ENCODE results near the gene SLC12A5.

Gene SLC12A5

DNA sequence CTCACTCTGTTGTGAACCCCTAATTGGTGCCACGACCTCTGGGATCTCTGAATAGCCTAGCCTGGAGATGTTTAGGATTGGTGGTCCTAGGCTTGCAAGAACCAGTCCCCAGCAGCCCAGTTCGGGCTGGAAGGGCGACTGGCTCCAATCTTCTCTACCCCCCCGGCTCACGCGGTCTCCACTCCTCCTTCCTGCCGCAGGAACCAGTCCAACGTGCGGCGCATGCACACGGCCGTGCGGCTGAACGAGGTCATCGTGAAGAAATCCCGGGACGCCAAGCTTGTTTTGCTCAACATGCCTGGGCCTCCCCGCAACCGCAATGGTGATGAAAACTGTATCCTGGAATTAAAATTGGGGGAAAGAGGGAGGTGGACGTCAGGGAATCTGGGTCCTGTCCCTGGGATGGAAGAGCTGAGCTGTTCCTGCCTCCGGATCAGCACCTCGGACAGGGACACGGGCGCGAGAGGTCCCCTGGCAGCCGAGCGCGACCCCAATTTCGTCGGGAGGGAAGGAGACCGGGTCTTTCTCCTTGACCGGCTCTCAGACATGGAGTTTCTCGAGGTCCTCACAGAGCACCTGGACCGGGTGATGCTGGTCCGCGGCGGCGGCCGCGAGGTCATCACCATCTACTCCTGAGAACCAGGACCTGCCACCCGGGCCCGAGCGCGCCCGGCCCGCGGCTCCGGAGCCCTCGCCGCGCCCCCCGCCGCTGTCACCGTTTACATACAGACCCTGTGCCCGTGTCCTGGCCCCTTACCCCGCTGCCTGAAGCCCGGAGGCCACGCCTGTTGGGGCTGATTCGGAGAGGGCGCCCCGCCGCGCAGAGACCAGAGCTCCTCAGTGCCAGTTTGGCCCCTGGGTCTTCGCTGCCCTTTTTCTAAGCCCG, 28.2 kb downstream of the SLC12A5 start:
- no peak for DNase-seq

DNA sequence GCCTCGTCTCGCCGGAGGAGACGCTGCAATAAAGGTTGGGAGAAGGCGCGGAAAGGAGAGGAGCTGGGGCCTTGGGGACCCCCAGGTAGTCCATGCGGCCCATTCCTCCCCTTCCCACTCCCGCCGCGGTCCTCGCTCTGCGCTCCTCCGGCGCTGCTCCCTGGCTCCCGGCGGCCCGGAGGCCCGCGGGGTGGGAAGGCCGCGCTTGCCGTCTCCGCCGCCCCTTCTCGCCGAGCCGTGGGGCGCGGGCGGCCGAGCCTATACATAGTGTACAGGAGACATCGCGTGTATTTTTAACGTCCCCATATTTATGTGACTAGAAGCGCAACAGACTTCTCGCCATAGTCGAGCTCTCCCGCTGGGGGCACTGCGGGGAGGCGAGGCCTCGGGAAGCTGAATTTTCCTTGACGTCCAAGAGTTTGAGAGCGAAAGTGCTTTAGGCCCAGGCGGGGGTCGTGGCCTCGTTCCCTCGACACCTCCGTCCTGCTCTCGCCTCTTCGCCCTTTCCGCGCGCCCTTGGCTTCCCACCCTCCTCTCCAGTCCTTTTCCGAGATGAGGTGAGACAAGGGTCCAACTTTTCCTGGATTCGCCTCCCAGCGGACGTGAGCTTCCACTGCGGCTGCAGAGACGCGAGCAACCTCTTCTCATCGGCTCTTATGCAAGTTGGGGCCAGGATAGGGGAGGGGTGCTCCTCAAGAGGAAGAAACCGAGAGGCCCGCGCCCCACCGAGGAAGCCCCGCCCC, 29.0 kb downstream of the SLC12A5 start:
- no peak for DNase-seq

- DNase-seq, result no peak
These were observed 29.7 kb downstream of the SLC12A5 start for GRCh38 chr20:46058599-46059281.

DNA sequence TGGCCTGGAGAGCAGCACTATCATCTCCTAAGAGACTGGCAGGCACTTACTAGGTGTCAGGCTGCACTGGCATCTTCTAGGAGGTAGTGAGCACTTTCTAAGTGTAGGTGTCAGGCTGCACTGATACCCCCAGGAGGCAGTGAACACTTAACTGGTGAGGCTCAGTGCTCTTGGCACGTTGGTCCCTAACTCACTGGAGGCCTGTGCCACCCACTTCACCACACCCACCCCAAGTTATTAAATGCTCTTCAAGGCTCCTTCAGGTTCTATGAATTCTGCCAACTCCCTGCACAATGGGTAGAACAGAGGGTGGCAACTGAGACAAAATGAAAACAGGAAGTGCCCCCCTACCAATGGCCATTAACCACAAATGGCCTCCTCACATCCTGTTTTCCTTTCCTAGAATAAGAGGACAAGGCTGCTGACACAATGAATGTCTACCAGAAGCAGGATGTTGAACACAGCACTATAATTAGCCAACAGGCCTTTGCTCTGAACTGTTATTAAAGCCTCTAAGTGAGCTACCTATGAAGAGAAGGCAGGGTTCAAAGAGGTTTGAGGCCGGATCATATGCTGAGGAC, 31.4 kb downstream of the SLC12A5 start:
- DNase-seq, result no peak

- DNase-seq, result no peak
These were observed 32.0 kb downstream of the SLC12A5 start for GRCh38 chr20:46060975-46061374.

GRCh38 chr20:46062151-46062550, 33.1 kb downstream of the SLC12A5 start:
- DNase-seq, result no peak

DNA sequence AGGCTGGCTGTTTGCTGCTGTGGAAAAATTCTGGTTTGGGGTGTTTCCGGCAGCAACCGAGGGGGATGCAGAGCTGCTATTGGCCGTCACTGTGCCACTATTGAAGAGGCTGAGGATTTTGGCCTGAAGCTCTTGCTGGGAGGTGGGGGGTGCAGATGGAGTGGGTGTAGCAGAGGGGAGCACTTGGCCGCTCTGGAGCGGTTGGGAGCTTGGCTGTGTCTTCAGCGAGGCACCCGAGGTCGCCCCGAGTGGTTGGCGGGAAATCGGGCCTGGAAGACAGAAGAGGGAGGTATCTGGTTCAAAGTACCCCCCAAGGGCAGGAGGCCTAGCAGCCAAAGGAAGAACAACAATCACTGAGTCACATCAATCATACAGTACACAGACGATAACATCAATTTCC, 33.6 kb downstream of the SLC12A5 start:
- no peak for DNase-seq

- no peak for DNase-seq
These were observed 34.1 kb downstream of the SLC12A5 start for GRCh38 chr20:46063151-46063550.

DNA sequence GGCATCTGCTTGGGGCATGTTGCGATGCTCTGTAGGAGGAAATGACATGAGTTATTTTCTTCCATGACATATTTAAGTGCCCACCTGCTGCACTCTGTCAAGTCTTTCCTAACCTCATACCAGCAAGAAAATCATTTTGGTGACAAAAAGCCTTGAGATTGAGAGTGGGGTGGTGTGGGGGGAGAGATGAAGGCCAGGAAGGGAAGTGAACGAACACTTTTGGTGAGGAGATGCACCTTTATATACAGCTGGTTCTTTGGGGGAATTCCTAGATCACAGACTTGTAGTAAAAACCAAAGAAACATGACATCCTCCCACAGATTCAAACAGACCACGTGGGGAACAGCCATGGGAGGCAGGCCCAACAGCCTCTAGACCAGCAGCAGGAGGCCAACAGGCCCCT, 34.6 kb downstream of the SLC12A5 start:
- DNase-seq, result no peak

DNA sequence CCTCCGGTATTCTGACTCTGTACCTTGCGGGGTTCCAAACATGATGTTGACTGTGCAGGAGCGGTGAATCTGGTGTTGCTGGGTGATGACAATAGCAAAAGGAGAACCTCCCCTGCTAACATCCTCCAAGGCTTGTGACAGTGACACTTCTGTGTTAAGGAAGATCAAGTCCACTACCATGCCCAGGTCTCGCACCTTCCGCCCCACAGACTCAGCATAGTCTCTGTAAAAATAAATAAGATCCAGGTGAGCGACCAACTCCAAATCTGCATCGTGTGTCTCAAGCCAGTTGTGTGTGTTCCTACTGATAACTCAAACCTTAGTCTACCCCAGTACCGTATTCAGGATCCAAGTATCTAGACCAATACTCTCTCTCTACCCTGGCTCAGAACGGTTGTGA, 36.0 kb downstream of the SLC12A5 start:
- no peak for DNase-seq

DNA sequence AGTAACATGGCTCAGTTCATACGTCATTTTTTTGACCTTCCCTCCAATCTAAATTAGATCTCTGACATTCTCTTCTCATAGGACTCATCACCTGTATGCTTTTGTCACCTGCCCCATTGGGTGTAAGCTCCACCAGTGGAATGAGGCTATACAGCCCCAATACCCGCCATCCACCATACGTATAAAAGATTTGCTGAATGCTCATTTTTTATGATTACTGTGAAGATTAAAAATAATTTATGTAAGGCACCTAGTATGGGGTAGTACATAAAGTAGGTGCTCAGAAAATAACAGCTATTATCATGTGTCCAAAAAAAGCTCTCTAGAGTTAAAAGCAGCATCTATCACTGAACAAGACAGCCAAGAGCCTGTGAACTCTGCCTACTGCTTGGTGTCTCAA, 36.7 kb downstream of the SLC12A5 start:
- DNase-seq, result no peak

GRCh38 chr20:46070215-46070900, 41.3 kb downstream of the SLC12A5 start:
- DNase-seq, result no peak

GRCh38 chr20:46071573-46071972, 42.6 kb downstream of the SLC12A5 start:
- DNase-seq, result no peak

GRCh38 chr20:46073024-46073423, 44.0 kb downstream of the SLC12A5 start:
- no peak for DNase-seq

DNA sequence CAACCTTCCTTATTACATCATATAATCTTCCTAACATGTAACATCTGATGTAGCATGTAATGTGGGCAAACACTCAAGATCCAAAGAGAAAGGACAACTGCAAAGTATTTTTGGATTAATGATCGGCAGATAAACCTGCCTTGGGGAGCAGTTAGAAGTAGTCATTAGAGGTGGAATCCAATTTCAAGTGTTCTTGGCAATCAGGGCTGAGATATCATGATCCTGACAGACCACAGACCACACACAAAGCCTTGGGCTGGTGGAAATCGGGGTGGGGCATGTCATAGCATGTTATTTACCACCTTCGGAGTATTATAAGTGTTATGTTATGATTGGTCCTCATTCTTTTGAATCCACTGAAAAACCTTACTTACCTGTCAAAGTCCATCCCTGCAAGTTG, 44.4 kb downstream of the SLC12A5 start:
- no peak for DNase-seq

- no peak for DNase-seq
These were observed 45.0 kb downstream of the SLC12A5 start for GRCh38 chr20:46074006-46074405.

GRCh38 chr20:46076806-46077205, 47.8 kb downstream of the SLC12A5 start:
- DNase-seq, result no peak

GRCh38 chr20:46077642-46078305, 48.8 kb downstream of the SLC12A5 start:
- DNase-seq, result no peak

DNA sequence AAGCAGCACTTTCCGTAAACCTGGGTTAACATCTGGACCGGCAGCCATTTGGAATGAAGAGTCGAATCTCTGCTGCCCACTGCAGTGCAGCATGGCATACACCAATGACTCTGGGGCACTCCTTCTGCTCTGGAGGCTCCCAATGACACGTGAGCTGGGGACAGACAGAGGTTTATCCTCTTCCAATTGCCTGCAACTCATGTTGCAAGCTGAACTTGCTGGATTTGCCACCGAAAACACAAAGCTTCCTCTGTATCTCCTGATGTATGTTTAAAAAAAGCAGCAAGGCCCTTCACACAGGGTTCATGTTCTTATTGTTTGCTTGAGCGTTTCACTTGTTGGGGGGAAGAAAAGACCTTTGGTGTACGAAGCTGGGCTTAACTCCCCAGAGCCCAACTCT, 49.9 kb downstream of the SLC12A5 start:
- DNase-seq, result no peak

DNA sequence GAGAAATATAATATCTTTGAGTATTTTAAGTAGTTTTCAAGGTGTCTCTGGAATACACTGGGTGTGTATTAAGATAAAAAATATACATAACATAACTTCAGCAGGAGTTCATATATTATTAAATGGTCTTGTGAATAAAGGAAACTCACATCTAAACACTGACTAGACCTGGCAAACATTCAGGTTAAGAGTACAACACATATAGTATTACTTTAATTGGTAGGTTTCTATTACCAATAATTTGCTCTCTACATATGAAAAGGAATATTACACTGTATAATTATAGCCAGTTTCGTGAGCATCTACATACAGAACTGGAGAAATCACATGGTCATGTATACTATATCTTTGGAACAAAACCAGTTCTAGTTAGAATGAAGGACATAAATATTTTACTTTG, 52.1 kb downstream of the SLC12A5 start:
- DNase-seq, result no peak

GRCh38 chr20:46083101-46083500, 54.1 kb downstream of the SLC12A5 start:
- DNase-seq, result no peak

- no peak for DNase-seq
These were observed 54.6 kb downstream of the SLC12A5 start for GRCh38 chr20:46083531-46084061.
